WTC11 (cell line): ENCODE data around the gene ANXA2. TPM values are rescaled to one million over a fixed set of nuclear protein-coding genes. Genes with fewer than 3 reads are reported as not detected.

Experiments
- ATAC-seq: fragments of 200-7000 bp; cut with Tn5 transposase; 2 replicates; pipeline ENCODE4 v1.10.0; 2021; ENCODE audit warnings: mild to moderate bottlenecking, moderate library complexity
- CTCF ChIA-PET: fragments of 300-600 bp; sonication (Branson Sonifier 250); formaldehyde crosslinking; loops from one replicate; lab custom pipeline; 2021; ENCODE audit warnings: antibody characterized with exemption; lab: Charles Lee
- POLR2A ChIA-PET: fragments of 350-600 bp; sonication (Branson Sonifier 250); formaldehyde crosslinking; loops from one replicate; lab custom pipeline; 2021; ENCODE audit warnings: antibody characterized with exemption; lab: Charles Lee
- DNase-seq: peaks from one replicate; pipeline ENCODE4 v3.0.0; 2021; ENCODE audit warnings: low spot score
- H3K27ac Mint-ChIP-seq: 2 replicates; pipeline ENCODE4 v1.8.0; 2021; ENCODE audit warnings: mixed read lengths
- H3K27me3 Mint-ChIP-seq: 2 replicates; pipeline ENCODE4 v1.8.0; 2021; ENCODE audit warnings: low read depth, mild to moderate bottlenecking, moderate library complexity, mixed read lengths
- H3K36me3 Mint-ChIP-seq: 2 replicates; pipeline ENCODE4 v1.8.0; 2021; ENCODE audit warnings: mixed read lengths
- H3K4me1 Mint-ChIP-seq: 2 replicates; pipeline ENCODE4 v1.8.0; 2022; ENCODE audit warnings: mixed read lengths
- H3K4me3 Mint-ChIP-seq: 2 replicates; pipeline ENCODE4 v1.8.0; 2021; ENCODE audit warnings: mild to moderate bottlenecking, moderate library complexity, mixed read lengths
- H3K9me3 Mint-ChIP-seq: 2 replicates; pipeline ENCODE4 v1.8.0; 2021; ENCODE audit warnings: mixed read lengths
- ATF2 ChIP-seq: sonication (generic); formaldehyde crosslinking; IDR thresholded peaks from 2 replicates; pipeline ENCODE4 v1.8.1; 2022; ENCODE audit warnings: low read depth, missing genetic modification reagents, borderline replicate concordance
- ETV6 ChIP-seq: sonication (generic); formaldehyde crosslinking; IDR thresholded peaks from 2 replicates; pipeline ENCODE4 v1.8.1; 2022; ENCODE audit warnings: mild to moderate bottlenecking, missing genetic modification reagents
- GTF2I ChIP-seq: fragments of 250-450 bp; sonication (Bioruptor Pico); conservative IDR thresholded peaks from 2 replicates; pipeline ENCODE4 v1.4.0; 2021; ENCODE audit warnings: mild to moderate bottlenecking
- MLX ChIP-seq: sonication (generic); formaldehyde crosslinking; IDR thresholded peaks from 2 replicates; pipeline ENCODE4 v1.8.1; 2023; ENCODE audit warnings: mild to moderate bottlenecking, missing genetic modification reagents, moderate library complexity
- NFATC4 ChIP-seq: fragments of 250-450 bp; sonication (Bioruptor Pico); IDR thresholded peaks from 2 replicates; pipeline ENCODE4 v1.9.0; 2021; ENCODE audit warnings: mild to moderate bottlenecking
- NFE2L1 ChIP-seq: sonication (generic); formaldehyde crosslinking; IDR thresholded peaks from 2 replicates; pipeline ENCODE4 v1.8.1; 2023; ENCODE audit warnings: missing genetic modification reagents
- NFYB ChIP-seq: sonication (generic); formaldehyde crosslinking; conservative IDR thresholded peaks from 2 replicates; pipeline ENCODE4 v1.8.0; 2022; ENCODE audit warnings: low read depth, missing genetic modification reagents
- TEAD4 ChIP-seq: sonication (generic); formaldehyde crosslinking; IDR thresholded peaks from 2 replicates; pipeline ENCODE4 v1.8.0; 2022; ENCODE audit warnings: mild to moderate bottlenecking, missing genetic modification reagents
- ZMAT4 ChIP-seq: fragments of 250-450 bp; sonication (Bioruptor Pico); IDR thresholded peaks from 2 replicates; pipeline ENCODE4 v1.9.0; 2021; ENCODE audit warnings: mild to moderate bottlenecking
- ZNF121 ChIP-seq: sonication (generic); formaldehyde crosslinking; IDR thresholded peaks from 2 replicates; pipeline ENCODE4 v1.8.0; 2023; ENCODE audit warnings: missing genetic modification reagents
- ZNF317 ChIP-seq: sonication (generic); formaldehyde crosslinking; IDR thresholded peaks from 2 replicates; pipeline ENCODE4 v1.8.1; 2023; ENCODE audit warnings: low read depth, mild to moderate bottlenecking, moderate library complexity, missing genetic modification reagents, borderline replicate concordance
- ZNF532 ChIP-seq: fragments of 250-450 bp; sonication (Bioruptor Pico); IDR thresholded peaks from 2 replicates; pipeline ENCODE4 v1.9.0; 2021; ENCODE audit warnings: mild to moderate bottlenecking, borderline replicate concordance
- total RNA-seq: library from RNA; stranded (reverse); gene quantifications from 3 replicates; pipeline ENCODE4 v1.2.3, GENCODE V29; 2021
- TF ChIP-seq, protein P1 (sequence below): fragments of 250-450 bp; sonication (Bioruptor Pico); IDR thresholded peaks from 2 replicates; pipeline ENCODE4 v2.1.2; 2022; ENCODE audit warnings: mild to moderate bottlenecking, moderate library complexity
- TF ChIP-seq, protein P2 (sequence below): sonication (generic); formaldehyde crosslinking; IDR thresholded peaks from 2 replicates; pipeline ENCODE4 v1.8.0; 2023; ENCODE audit warnings: missing genetic modification reagents, mild to moderate bottlenecking, borderline replicate concordance
- TF ChIP-seq, protein P3 (sequence below): sonication (generic); formaldehyde crosslinking; IDR thresholded peaks from 2 replicates; pipeline ENCODE4 v1.8.1; 2023; ENCODE audit warnings: mild to moderate bottlenecking, missing genetic modification reagents
- TF ChIP-seq, protein P4 (sequence below): sonication (generic); formaldehyde crosslinking; IDR thresholded peaks from 2 replicates; pipeline ENCODE4 v1.8.0; 2023; ENCODE audit warnings: missing genetic modification reagents

The ANXA2 gene
- total RNA-seq, 1 experiment from 2014 or later: 152 TPM

- TF ChIP-seq, protein P1, sequence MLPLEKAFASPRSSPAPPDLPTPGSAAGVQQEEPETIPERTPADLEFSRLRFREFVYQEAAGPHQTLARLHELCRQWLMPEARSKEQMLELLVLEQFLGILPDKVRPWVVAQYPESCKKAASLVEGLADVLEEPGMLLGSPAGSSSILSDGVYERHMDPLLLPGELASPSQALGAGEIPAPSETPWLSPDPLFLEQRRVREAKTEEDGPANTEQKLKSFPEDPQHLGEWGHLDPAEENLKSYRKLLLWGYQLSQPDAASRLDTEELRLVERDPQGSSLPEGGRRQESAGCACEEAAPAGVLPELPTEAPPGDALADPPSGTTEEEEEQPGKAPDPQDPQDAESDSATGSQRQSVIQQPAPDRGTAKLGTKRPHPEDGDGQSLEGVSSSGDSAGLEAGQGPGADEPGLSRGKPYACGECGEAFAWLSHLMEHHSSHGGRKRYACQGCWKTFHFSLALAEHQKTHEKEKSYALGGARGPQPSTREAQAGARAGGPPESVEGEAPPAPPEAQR (CRISPR knock-in tag): no peak
Measured at GRCh38 chr15:60376677-60377095, 21.1 kb downstream of the ANXA2 start (continued).

DNA sequence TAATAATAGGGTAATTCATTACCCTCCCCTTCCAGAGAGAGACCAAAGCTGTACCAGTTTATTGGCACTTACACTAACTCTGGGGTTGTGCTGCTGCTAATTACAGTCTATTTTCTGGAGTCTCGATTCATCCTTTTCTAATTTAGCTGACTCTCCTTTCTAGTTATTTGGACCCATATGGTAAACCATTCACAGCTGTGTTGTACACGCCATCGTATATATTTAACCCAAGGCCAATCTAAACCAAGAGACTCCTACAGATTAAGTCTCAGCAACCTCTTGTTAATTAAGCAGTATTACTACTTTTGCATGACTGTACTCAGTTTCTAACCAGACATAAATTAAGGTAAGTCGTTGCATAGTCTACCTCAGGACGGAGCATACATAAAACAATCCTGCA, 22.5 kb downstream of the ANXA2 start:
- DNase-seq: no peak
- H3K27ac Mint-ChIP-seq: 0 out of 2 replicates have a peak overlapping the region, but pooled peaks have one; percentile 24
- ChIA-PET POLR2A (interaction anchor here (1.1 kb wide), 1 partner anchor 23 kb away, joined by 6 read pairs; no protein-coding TSS in a partner anchor), CTCF (interaction anchor here (1.0 to 1.8 kb wide), 4 partner anchors 11 to 145 kb away, joined by 3 to 6 read pairs (median 4); no protein-coding TSS in a partner anchor)
- H3K9me3 Mint-ChIP-seq: no peaks in the 10 kb centered on the region
- no peak for TF ChIP-seq GTF2I (CRISPR knock-in tag)
- no peak for TF ChIP-seq ETV6 (CRISPR knock-in tag)
- TF ChIP-seq NFE2L1 (CRISPR knock-in tag): no peak
- TF ChIP-seq, protein P2, sequence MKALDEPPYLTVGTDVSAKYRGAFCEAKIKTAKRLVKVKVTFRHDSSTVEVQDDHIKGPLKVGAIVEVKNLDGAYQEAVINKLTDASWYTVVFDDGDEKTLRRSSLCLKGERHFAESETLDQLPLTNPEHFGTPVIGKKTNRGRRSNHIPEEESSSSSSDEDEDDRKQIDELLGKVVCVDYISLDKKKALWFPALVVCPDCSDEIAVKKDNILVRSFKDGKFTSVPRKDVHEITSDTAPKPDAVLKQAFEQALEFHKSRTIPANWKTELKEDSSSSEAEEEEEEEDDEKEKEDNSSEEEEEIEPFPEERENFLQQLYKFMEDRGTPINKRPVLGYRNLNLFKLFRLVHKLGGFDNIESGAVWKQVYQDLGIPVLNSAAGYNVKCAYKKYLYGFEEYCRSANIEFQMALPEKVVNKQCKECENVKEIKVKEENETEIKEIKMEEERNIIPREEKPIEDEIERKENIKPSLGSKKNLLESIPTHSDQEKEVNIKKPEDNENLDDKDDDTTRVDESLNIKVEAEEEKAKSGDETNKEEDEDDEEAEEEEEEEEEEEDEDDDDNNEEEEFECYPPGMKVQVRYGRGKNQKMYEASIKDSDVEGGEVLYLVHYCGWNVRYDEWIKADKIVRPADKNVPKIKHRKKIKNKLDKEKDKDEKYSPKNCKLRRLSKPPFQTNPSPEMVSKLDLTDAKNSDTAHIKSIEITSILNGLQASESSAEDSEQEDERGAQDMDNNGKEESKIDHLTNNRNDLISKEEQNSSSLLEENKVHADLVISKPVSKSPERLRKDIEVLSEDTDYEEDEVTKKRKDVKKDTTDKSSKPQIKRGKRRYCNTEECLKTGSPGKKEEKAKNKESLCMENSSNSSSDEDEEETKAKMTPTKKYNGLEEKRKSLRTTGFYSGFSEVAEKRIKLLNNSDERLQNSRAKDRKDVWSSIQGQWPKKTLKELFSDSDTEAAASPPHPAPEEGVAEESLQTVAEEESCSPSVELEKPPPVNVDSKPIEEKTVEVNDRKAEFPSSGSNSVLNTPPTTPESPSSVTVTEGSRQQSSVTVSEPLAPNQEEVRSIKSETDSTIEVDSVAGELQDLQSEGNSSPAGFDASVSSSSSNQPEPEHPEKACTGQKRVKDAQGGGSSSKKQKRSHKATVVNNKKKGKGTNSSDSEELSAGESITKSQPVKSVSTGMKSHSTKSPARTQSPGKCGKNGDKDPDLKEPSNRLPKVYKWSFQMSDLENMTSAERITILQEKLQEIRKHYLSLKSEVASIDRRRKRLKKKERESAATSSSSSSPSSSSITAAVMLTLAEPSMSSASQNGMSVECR (CRISPR knock-in tag): no peak
- TF ChIP-seq, protein P3, sequence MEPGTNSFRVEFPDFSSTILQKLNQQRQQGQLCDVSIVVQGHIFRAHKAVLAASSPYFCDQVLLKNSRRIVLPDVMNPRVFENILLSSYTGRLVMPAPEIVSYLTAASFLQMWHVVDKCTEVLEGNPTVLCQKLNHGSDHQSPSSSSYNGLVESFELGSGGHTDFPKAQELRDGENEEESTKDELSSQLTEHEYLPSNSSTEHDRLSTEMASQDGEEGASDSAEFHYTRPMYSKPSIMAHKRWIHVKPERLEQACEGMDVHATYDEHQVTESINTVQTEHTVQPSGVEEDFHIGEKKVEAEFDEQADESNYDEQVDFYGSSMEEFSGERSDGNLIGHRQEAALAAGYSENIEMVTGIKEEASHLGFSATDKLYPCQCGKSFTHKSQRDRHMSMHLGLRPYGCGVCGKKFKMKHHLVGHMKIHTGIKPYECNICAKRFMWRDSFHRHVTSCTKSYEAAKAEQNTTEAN (CRISPR knock-in tag): no peak
- TF ChIP-seq, protein P1 (CRISPR knock-in tag): no peak
- TF ChIP-seq TEAD4: no peak
- TF ChIP-seq MLX: no peak
- TF ChIP-seq NFATC4 (CRISPR knock-in tag): no peak
- no peak for TF ChIP-seq ZNF121 (CRISPR knock-in tag)
- no peak for TF ChIP-seq ZNF317
- no peak for TF ChIP-seq ATF2 (CRISPR knock-in tag)
- no peak for TF ChIP-seq ZMAT4 (CRISPR knock-in tag)
- TF ChIP-seq, protein P4, sequence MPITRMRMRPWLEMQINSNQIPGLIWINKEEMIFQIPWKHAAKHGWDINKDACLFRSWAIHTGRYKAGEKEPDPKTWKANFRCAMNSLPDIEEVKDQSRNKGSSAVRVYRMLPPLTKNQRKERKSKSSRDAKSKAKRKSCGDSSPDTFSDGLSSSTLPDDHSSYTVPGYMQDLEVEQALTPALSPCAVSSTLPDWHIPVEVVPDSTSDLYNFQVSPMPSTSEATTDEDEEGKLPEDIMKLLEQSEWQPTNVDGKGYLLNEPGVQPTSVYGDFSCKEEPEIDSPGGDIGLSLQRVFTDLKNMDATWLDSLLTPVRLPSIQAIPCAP (CRISPR knock-in tag): no peak
- TF ChIP-seq NFYB (CRISPR knock-in tag): no peak
- no peak for TF ChIP-seq ZNF532 (CRISPR knock-in tag)
- peaks cover 29% of the 10 kb centered on the region for H3K4me1 Mint-ChIP-seq
- H3K36me3 Mint-ChIP-seq: peaks cover 2% of the 10 kb centered on the region; the same call in 1 of the 2 replicates
- H3K4me3 Mint-ChIP-seq: no peak overlapping the region
- no peak for ATAC-seq
- peaks cover 16% of the 10 kb centered on the region for H3K27me3 Mint-ChIP-seq
